ENCODE data around the gene CDH16. TPM values are rescaled to one million over a fixed set of nuclear protein-coding genes. Genes with fewer than 3 reads are reported as not detected.

CDH16 gene
- total and polyA plus RNA-seq, 2 of the 13 experiments (the other 11 are each of a cell fraction or from before 2014, with no cell fraction given): 2.7 to 3.9 TPM

DNA sequence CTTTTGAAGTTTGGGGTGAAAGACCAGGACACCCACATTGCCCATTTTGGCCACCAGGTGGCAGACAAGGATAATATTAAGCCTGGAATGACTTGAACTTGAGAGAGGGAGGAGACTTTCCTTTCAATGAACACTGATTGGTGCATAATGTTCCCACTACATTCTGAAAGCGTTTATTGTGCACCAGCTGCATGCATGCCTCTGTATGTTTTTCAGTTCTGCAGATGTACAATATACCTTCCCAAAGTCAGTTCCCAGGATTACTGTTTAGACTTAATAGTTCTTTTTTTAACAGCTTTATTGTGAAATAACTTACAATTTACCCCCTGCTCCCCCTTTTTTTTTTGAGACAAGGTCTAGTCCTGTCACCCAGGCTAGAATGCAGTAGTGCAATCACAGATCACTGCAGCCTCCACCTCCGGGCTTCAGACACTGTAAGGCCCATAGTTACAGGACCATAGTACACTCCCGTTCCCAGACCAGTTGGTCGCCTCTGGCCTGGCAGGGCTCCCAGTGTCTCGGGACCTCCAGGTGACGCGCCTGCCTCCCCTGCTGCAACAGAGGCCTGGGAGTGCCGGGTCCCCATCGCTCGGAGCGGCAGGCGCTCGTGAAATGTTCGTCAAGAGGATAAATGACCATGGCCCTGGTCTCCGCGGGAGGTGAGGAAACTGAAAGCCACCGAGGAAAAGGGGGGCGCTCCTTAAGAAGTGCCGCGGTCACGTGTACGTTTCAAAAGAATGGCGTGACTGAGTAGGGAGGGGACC is 28.8 kb upstream of the CDH16 start (continued):
- TF ChIP-seq SP4 (CRISPR knock-in tag; IDR thresholded peaks at IDR 0.05): no peak; the same call in 1 of the 2 replicates
- TF ChIP-seq, protein P1, sequence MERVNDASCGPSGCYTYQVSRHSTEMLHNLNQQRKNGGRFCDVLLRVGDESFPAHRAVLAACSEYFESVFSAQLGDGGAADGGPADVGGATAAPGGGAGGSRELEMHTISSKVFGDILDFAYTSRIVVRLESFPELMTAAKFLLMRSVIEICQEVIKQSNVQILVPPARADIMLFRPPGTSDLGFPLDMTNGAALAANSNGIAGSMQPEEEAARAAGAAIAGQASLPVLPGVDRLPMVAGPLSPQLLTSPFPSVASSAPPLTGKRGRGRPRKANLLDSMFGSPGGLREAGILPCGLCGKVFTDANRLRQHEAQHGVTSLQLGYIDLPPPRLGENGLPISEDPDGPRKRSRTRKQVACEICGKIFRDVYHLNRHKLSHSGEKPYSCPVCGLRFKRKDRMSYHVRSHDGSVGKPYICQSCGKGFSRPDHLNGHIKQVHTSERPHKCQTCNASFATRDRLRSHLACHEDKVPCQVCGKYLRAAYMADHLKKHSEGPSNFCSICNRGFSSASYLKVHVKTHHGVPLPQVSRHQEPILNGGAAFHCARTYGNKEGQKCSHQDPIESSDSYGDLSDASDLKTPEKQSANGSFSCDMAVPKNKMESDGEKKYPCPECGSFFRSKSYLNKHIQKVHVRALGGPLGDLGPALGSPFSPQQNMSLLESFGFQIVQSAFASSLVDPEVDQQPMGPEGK (CRISPR knock-in tag; IDR thresholded peaks at IDR 0.05): peak; percentile 50; the same call in 1 of the 2 replicates
- TF ChIP-seq KAT8 (CRISPR knock-in tag; IDR thresholded peaks at IDR 0.05): peak; percentile 23; the same call in 1 of the 2 replicates
- TF ChIP-seq, protein P2, sequence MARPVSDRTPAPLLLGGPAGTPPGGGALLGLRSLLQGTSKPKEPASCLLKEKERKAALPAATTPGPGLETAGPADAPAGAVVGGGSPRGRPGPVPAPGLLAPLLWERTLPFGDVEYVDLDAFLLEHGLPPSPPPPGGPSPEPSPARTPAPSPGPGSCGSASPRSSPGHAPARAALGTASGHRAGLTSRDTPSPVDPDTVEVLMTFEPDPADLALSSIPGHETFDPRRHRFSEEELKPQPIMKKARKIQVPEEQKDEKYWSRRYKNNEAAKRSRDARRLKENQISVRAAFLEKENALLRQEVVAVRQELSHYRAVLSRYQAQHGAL (CRISPR knock-in tag; IDR thresholded peaks at IDR 0.05; ENCODE audit: not compliant biosample characterization): no peak
- TF ChIP-seq CREB1 (IDR thresholded peaks at IDR 0.05): no peak
- TF ChIP-seq CREB1 (CRISPR knock-in tag; IDR thresholded peaks at IDR 0.05): 0 out of 2 replicates have a peak, but pooled peaks have one; percentile 30
- 0 out of 2 replicates have a peak, but pooled peaks have one; percentile 14 for TF ChIP-seq ZNF724P (CRISPR knock-in tag; IDR thresholded peaks at IDR 0.05; ENCODE audit: borderline replicate concordance)
- no peak for TF ChIP-seq REPIN1 (CRISPR knock-in tag; IDR thresholded peaks at IDR 0.05; ENCODE audit: borderline replicate concordance, low read depth)
- no peak for TF ChIP-seq TBP (CRISPR knock-in tag; IDR thresholded peaks at IDR 0.05)
- TF ChIP-seq ZSCAN9 (CRISPR knock-in tag; IDR thresholded peaks at IDR 0.05; ENCODE audit: borderline replicate concordance): peak; percentile 55; the same call in 1 of the 2 replicates
- TF ChIP-seq, protein P3, sequence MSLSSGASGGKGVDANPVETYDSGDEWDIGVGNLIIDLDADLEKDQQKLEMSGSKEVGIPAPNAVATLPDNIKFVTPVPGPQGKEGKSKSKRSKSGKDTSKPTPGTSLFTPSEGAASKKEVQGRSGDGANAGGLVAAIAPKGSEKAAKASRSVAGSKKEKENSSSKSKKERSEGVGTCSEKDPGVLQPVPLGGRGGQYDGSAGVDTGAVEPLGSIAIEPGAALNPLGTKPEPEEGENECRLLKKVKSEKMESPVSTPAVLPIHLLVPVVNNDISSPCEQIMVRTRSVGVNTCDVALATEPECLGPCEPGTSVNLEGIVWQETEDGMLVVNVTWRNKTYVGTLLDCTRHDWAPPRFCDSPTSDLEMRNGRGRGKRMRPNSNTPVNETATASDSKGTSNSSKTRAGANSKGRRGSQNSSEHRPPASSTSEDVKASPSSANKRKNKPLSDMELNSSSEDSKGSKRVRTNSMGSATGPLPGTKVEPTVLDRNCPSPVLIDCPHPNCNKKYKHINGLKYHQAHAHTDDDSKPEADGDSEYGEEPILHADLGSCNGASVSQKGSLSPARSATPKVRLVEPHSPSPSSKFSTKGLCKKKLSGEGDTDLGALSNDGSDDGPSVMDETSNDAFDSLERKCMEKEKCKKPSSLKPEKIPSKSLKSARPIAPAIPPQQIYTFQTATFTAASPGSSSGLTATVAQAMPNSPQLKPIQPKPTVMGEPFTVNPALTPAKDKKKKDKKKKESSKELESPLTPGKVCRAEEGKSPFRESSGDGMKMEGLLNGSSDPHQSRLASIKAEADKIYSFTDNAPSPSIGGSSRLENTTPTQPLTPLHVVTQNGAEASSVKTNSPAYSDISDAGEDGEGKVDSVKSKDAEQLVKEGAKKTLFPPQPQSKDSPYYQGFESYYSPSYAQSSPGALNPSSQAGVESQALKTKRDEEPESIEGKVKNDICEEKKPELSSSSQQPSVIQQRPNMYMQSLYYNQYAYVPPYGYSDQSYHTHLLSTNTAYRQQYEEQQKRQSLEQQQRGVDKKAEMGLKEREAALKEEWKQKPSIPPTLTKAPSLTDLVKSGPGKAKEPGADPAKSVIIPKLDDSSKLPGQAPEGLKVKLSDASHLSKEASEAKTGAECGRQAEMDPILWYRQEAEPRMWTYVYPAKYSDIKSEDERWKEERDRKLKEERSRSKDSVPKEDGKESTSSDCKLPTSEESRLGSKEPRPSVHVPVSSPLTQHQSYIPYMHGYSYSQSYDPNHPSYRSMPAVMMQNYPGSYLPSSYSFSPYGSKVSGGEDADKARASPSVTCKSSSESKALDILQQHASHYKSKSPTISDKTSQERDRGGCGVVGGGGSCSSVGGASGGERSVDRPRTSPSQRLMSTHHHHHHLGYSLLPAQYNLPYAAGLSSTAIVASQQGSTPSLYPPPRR (CRISPR knock-in tag; IDR thresholded peaks at IDR 0.05; ENCODE audit: borderline replicate concordance): no peak
- TF ChIP-seq ZFP90 (CRISPR knock-in tag; IDR thresholded peaks at IDR 0.05; ENCODE audit: borderline replicate concordance): 0 out of 2 replicates have a peak, but pooled peaks have one; percentile 26
- peak; percentile 61; the same call in 1 of the 2 replicates for TF ChIP-seq NCOR1 (IDR thresholded peaks at IDR 0.05; ENCODE audit: borderline replicate concordance, low read length)
- peak; percentile 69; the same call in 1 of the 2 replicates for TF ChIP-seq RXRB (CRISPR knock-in tag; IDR thresholded peaks at IDR 0.05; ENCODE audit: borderline replicate concordance)
- 0 out of 2 replicates have a peak, but pooled peaks have one; percentile 54 for TF ChIP-seq SSRP1 (CRISPR knock-in tag; IDR thresholded peaks at IDR 0.05)
- no peak for TF ChIP-seq ZC3H13 (CRISPR knock-in tag; IDR thresholded peaks at IDR 0.05)
- TF ChIP-seq, protein P4, sequence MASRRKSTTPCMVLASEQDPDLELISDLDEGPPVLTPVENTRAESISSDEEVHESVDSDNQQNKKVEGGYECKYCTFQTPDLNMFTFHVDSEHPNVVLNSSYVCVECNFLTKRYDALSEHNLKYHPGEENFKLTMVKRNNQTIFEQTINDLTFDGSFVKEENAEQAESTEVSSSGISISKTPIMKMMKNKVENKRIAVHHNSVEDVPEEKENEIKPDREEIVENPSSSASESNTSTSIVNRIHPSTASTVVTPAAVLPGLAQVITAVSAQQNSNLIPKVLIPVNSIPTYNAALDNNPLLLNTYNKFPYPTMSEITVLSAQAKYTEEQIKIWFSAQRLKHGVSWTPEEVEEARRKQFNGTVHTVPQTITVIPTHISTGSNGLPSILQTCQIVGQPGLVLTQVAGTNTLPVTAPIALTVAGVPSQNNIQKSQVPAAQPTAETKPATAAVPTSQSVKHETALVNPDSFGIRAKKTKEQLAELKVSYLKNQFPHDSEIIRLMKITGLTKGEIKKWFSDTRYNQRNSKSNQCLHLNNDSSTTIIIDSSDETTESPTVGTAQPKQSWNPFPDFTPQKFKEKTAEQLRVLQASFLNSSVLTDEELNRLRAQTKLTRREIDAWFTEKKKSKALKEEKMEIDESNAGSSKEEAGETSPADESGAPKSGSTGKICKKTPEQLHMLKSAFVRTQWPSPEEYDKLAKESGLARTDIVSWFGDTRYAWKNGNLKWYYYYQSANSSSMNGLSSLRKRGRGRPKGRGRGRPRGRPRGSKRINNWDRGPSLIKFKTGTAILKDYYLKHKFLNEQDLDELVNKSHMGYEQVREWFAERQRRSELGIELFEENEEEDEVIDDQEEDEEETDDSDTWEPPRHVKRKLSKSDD (CRISPR knock-in tag; IDR thresholded peaks at IDR 0.05; ENCODE audit: low read depth): no peak
- peak; percentile 38; the same call in 1 of the 2 replicates for TF ChIP-seq SAP130 (CRISPR knock-in tag; IDR thresholded peaks at IDR 0.05; ENCODE audit: low read depth)
- TF ChIP-seq HOXD1 (CRISPR knock-in tag; IDR thresholded peaks at IDR 0.05): no peak

Data from HepG2 (cell line).